ENCODE data around the gene ADI1. TPM values are rescaled to one million over a fixed set of nuclear protein-coding genes. Genes with fewer than 3 reads are reported as not detected.

ADI1 gene
- total RNA-seq, 4 donors from 2014 or later, result 90.0 to 130 (median 96.9) TPM

GRCh38 chr2:3468296-3468988 is 50.9 kb downstream of the ADI1 start:
- intact Hi-C loops (cut with DNase I), result loop anchor here (10.0 kb wide), 1 partner anchor 1614 kb away; no protein-coding TSS in a partner anchor
- no peak overlapping the region for H3K4me3 ChIP-seq
- no peak for DNase-seq (ENCODE audit: extremely low spot score)
- H3K9me3 ChIP-seq, result no peaks in the 10 kb centered on the region
- no peak for TF ChIP-seq POLR2AphosphoS5 (IDR thresholded peaks at IDR 0.05)
- TF ChIP-seq POLR2A (IDR thresholded peaks at IDR 0.05; ENCODE audit: low read depth), result no peak
- no peak for TF ChIP-seq EP300 (IDR thresholded peaks at IDR 0.05)
- TF ChIP-seq CTCF (IDR thresholded peaks at IDR 0.05), result no peak
- H3K27me3 ChIP-seq, result no peaks in the 10 kb centered on the region
- peaks cover 32 to 47% (median 41%) of the 10 kb centered on the region in 4 donors for H3K4me1 ChIP-seq
- H3K36me3 ChIP-seq, result peaks cover 21 to 76% (median 62%) of the 10 kb centered on the region in 4 donors
- peak overlapping the region; percentile 83 to 88 (median 84) for H3K27ac ChIP-seq (replicated peaks in 1 of 4)
- 96% methylated on average over 26 of the region's 31 CpGs for WGBS

GRCh38 chr2:3467654-3468053 is 51.7 kb downstream of the ADI1 start:
- 91% methylated on average over 11 of the region's 15 CpGs for WGBS
- Histone ChIP-seq H3K36me3 (peaks cover 21 to 75% (median 62%) of the 10 kb centered on the region in 4 donors), H3K4me1 (peaks cover 32 to 47% (median 39%) of the 10 kb centered on the region in 4 donors), H3K4me3 (no peak overlapping the region), H3K27ac (replicated peaks in 1 of 4) (peak overlapping the region in 3 of 4 donors; percentile 84 to 88 (median 84)), H3K27me3 (no peaks in the 10 kb centered on the region), H3K9me3 (no peaks in the 10 kb centered on the region)
- no peak for TF ChIP-seq POLR2AphosphoS5 (IDR thresholded peaks at IDR 0.05)
- TF ChIP-seq CTCF (IDR thresholded peaks at IDR 0.05), result no peak
- TF ChIP-seq POLR2A (IDR thresholded peaks at IDR 0.05; ENCODE audit: low read depth), result no peak
- no peak for TF ChIP-seq EP300 (IDR thresholded peaks at IDR 0.05)
- intact Hi-C loops (cut with DNase I), result loop anchor here (10.0 kb wide), 1 partner anchor 1613 kb away; no protein-coding TSS in a partner anchor
- DNase-seq (ENCODE audit: extremely low spot score), result no peak

GRCh38 chr2:3466966-3467365 is 52.4 kb downstream of the ADI1 start:
- Histone ChIP-seq H3K36me3 (peaks cover 21 to 69% (median 56%) of the 10 kb centered on the region in 4 donors), H3K4me1 (peaks cover 33 to 46% (median 38%) of the 10 kb centered on the region in 4 donors), H3K4me3 (no peak overlapping the region), H3K9me3 (no peaks in the 10 kb centered on the region), H3K27me3 (no peaks in the 10 kb centered on the region), H3K27ac (replicated peaks in 1 of 4) (no peak overlapping the region)
- intact Hi-C loops (cut with DNase I), result loop anchor here (10.0 kb wide), 1 partner anchor 1612 kb away; no protein-coding TSS in a partner anchor
- DNase-seq (ENCODE audit: extremely low spot score), result no peak
- WGBS, result 90% methylated on average over 14 of the region's 14 CpGs
- no peak for TF ChIP-seq POLR2AphosphoS5 (IDR thresholded peaks at IDR 0.05)
- TF ChIP-seq EP300 (IDR thresholded peaks at IDR 0.05), result no peak
- TF ChIP-seq CTCF (IDR thresholded peaks at IDR 0.05), result no peak
- no peak for TF ChIP-seq POLR2A (IDR thresholded peaks at IDR 0.05; ENCODE audit: low read depth)

- WGBS, result 92% methylated on average over 8 of the region's 9 CpGs
- Histone ChIP-seq H3K27ac (replicated peaks in 1 of 4) (peak overlapping the region in 2 of 4 donors; percentile 1 to 36), H3K4me3 (no peak overlapping the region)
Observed at GRCh38 chr2:3466482-3466863, 52.9 kb downstream of the ADI1 start.

More at GRCh38 chr2:3466482-3466863, 52.9 kb downstream of the ADI1 start:
- TF ChIP-seq EP300 (IDR thresholded peaks at IDR 0.05) (no peak), CTCF (IDR thresholded peaks at IDR 0.05) (no peak), POLR2A (IDR thresholded peaks at IDR 0.05; ENCODE audit: low read depth) (no peak), POLR2AphosphoS5 (IDR thresholded peaks at IDR 0.05) (no peak)
- DNase-seq (ENCODE audit: extremely low spot score), result no peak
- H3K4me1 ChIP-seq, result peaks cover 33 to 46% (median 38%) of the 10 kb centered on the region in 4 donors
- no peaks in the 10 kb centered on the region for H3K9me3 ChIP-seq
- no peaks in the 10 kb centered on the region for H3K27me3 ChIP-seq
- intact Hi-C loops (cut with DNase I), result loop anchor here (10.0 kb wide), 1 partner anchor 1612 kb away; no protein-coding TSS in a partner anchor
- peaks cover 21 to 69% (median 56%) of the 10 kb centered on the region in 4 donors for H3K36me3 ChIP-seq

Measured in esophagus muscularis mucosa (tissue), 4 donors.